Measurements from ENCODE around the gene COQ9.

GRCh38 chr16:57477531-57478202 is 30.4 kb downstream of the COQ9 start:
- TF ChIP-seq, protein P1, sequence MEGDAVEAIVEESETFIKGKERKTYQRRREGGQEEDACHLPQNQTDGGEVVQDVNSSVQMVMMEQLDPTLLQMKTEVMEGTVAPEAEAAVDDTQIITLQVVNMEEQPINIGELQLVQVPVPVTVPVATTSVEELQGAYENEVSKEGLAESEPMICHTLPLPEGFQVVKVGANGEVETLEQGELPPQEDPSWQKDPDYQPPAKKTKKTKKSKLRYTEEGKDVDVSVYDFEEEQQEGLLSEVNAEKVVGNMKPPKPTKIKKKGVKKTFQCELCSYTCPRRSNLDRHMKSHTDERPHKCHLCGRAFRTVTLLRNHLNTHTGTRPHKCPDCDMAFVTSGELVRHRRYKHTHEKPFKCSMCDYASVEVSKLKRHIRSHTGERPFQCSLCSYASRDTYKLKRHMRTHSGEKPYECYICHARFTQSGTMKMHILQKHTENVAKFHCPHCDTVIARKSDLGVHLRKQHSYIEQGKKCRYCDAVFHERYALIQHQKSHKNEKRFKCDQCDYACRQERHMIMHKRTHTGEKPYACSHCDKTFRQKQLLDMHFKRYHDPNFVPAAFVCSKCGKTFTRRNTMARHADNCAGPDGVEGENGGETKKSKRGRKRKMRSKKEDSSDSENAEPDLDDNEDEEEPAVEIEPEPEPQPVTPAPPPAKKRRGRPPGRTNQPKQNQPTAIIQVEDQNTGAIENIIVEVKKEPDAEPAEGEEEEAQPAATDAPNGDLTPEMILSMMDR (IDR thresholded peaks at IDR 0.05): no peak
- TF ChIP-seq POLR2A (IDR thresholded peaks at IDR 0.05) (no peak), EP300 (IDR thresholded peaks at IDR 0.05; ENCODE audit: low read depth) (no peak)

Data from transverse colon (tissue), 3 donors.